ENCODE measurements around the gene MRTFA. TPM values are rescaled to one million over a fixed set of nuclear protein-coding genes. Genes with fewer than 3 reads are reported as not detected.
"Not testable (repeated sequence)": the region's sequence is repeated elsewhere in the genome, so short reads cannot be mapped to it uniquely, and the experiment has no call there.

The MRTFA gene
- total RNA-seq, 1 experiment from 2014 or later = 44.7 TPM

- Histone ChIP-seq H2AFZ (no peak overlapping the region), H3K4me2 (no peak overlapping the region), H3K79me2 (ENCODE audit: low read depth) (peaks cover 97% of the 10 kb centered on the region), H3K9me3 (ENCODE audit: insufficient read depth, low read depth) (no peaks in the 10 kb centered on the region), H4K20me1 (ENCODE audit: insufficient read depth) (peaks cover 42% of the 10 kb centered on the region), H3K27ac (no peak overlapping the region), H3K4me3 (no peak overlapping the region), H3K4me1 (replicated peaks; ENCODE audit: insufficient read depth) (peaks cover 7% of the 10 kb centered on the region; the same call in 1 of the 2 replicates), H3F3A (ENCODE audit: insufficient read depth, low read depth) (peaks cover 4% of the 10 kb centered on the region; the same call in 1 of the 2 replicates), H3K9me2 (ENCODE audit: insufficient read depth) (no peaks in the 10 kb centered on the region), H3K36me3 (ENCODE audit: low read depth) (no peaks in the 10 kb centered on the region), H3K27me3 (ENCODE audit: insufficient read depth, low read depth) (no peaks in the 10 kb centered on the region)
- ChIA-PET CTCF (interaction anchor here (0.6 to 0.7 kb wide), 2 partner anchors 16 to 144 kb away, joined by 3 read pairs; no protein-coding TSS in a partner anchor), POLR2A (ENCODE audit: unreplicated experiment) (no interaction called here)
- BruUV-seq (replicated peaks) = no TSS peak
- peak in 1 of 2 experiments; percentile 59 for DNase-seq
- intact Hi-C loops (cut with micrococcal nuclease; ENCODE audit: unreplicated experiment) = loop anchor here (5.0 kb wide), 1 partner anchor 41 kb away; no protein-coding TSS in a partner anchor
- TF ChIP-seq CTCF (conservative IDR thresholded peaks at IDR 0.05) (no peak), EZH2 (IDR thresholded peaks at IDR 0.05; ENCODE audit: low read depth) (no peak)
These were observed 8.0 kb downstream of the MRTFA start for GRCh38 chr22:40628354-40629042.

DNA sequence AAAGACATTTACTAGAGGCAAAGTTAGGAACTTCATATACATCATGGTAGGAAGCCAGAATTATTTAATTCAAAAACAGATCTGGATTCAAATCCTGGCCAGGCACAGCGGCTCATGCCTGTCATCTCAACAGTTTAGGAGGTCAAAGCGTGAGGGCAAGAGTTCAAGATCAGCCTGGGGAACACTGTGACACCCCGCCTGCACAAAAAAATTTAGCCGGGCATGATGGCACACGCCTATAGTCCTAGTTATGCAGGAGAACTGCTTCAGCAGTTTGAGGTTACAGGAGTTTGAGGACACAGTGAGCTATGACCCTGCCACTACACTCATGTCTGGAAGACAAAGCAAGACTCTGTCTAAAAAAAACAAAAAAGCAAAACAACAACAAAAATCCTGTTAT, 8.9 kb downstream of the MRTFA start:
- H3K27me3 ChIP-seq (ENCODE audit: insufficient read depth, low read depth) = no peaks in the 10 kb centered on the region
- no TSS peak for BruUV-seq (replicated peaks)
- no peak overlapping the region for H3K27ac ChIP-seq
- DNase-seq = no peak
- H3K36me3 ChIP-seq (ENCODE audit: low read depth) = no peaks in the 10 kb centered on the region
- H3K4me3 ChIP-seq = no peak overlapping the region
- no peak overlapping the region for H2AFZ ChIP-seq
- H3K9me2 ChIP-seq (ENCODE audit: insufficient read depth) = no peaks in the 10 kb centered on the region
- H3F3A ChIP-seq (ENCODE audit: insufficient read depth, low read depth) = peaks cover 12% of the 10 kb centered on the region; the same call in 1 of the 2 replicates
- peaks cover 7% of the 10 kb centered on the region; the same call in 1 of the 2 replicates for H3K4me1 ChIP-seq (replicated peaks; ENCODE audit: insufficient read depth)
- POLR2A ChIA-PET (ENCODE audit: unreplicated experiment) = interaction anchor here (0.6 kb wide), 1 partner anchor 39 kb away, joined by 3 read pairs; no protein-coding TSS in a partner anchor
- peaks cover 97% of the 10 kb centered on the region for H3K79me2 ChIP-seq (ENCODE audit: low read depth)
- CTCF ChIA-PET = interaction anchor here (0.6 kb wide), 1 partner anchor 143 kb away, joined by 3 read pairs; no protein-coding TSS in a partner anchor
- H3K9me3 ChIP-seq (ENCODE audit: insufficient read depth, low read depth) = no peaks in the 10 kb centered on the region
- intact Hi-C loops (cut with micrococcal nuclease; ENCODE audit: unreplicated experiment) = loop anchor here (5.0 kb wide), 1 partner anchor 40 kb away; no protein-coding TSS in a partner anchor
- no peak overlapping the region for H3K4me2 ChIP-seq
- TF ChIP-seq CTCF (conservative IDR thresholded peaks at IDR 0.05) (no peak), EZH2 (IDR thresholded peaks at IDR 0.05; ENCODE audit: low read depth) (no peak)
- H4K20me1 ChIP-seq (ENCODE audit: insufficient read depth) = peaks cover 42% of the 10 kb centered on the region

DNA sequence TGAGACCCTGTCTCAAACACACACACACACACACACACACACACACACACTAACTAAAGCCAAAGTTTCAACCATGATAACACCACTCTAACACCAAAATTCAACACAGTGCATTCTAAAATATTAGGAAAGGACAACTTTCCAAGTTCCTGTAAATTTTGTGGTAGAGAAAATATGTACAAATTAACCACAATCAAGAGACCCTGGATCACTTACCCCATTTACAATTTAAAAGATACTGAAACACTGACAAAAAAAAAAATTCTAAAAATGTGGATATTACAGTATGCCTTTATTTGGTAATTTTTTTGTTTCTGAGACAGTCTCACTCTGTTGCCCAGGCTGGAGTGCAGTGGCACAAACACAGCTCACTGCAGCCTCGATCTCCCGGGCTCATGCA, 9.7 kb downstream of the MRTFA start:
- Histone ChIP-seq H3K79me2 (ENCODE audit: low read depth) (peaks cover 95% of the 10 kb centered on the region), H3K4me2 (no peak overlapping the region), H3K4me1 (replicated peaks; ENCODE audit: insufficient read depth) (peaks cover 7% of the 10 kb centered on the region; the same call in 1 of the 2 replicates), H3K9me2 (ENCODE audit: insufficient read depth) (no peaks in the 10 kb centered on the region), H3F3A (ENCODE audit: insufficient read depth, low read depth) (peaks cover 18% of the 10 kb centered on the region), H4K20me1 (ENCODE audit: insufficient read depth) (peaks cover 41% of the 10 kb centered on the region), H2AFZ (no peak overlapping the region), H3K36me3 (ENCODE audit: low read depth) (no peaks in the 10 kb centered on the region), H3K4me3 (no peak overlapping the region), H3K27me3 (ENCODE audit: insufficient read depth, low read depth) (no peaks in the 10 kb centered on the region), H3K9me3 (ENCODE audit: insufficient read depth, low read depth) (no peaks in the 10 kb centered on the region), H3K27ac (no peak overlapping the region)
- ChIA-PET POLR2A (ENCODE audit: unreplicated experiment) (interaction anchor here (0.6 kb wide), 1 partner anchor 38 kb away, joined by 3 read pairs; no protein-coding TSS in a partner anchor), CTCF (no interaction called here)
- intact Hi-C loops (cut with micrococcal nuclease; ENCODE audit: unreplicated experiment) = loop anchor here (5.0 kb wide), 1 partner anchor 40 kb away; no protein-coding TSS in a partner anchor
- DNase-seq = no peak
- no peak for TF ChIP-seq EZH2 (IDR thresholded peaks at IDR 0.05; ENCODE audit: low read depth)
- no TSS peak for BruUV-seq (replicated peaks)

DNA sequence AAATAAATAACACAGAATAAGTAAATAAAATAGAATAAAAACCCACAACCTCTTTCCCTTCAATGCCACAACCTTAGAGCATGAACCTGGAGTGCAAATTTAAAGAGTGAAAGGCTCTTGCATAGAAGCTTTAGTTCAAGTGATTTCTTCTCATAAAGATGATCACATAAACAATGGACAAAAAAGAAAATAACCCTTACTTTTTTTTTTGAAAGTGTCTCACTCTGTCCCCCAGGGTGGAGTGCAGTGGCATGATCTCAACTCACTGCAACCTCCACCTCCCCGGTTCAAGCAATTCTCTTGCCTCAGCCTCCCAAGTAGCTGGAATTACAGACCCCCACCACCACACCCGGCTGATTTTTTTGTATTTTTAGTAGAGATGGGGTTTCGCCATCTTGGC, 10.7 kb downstream of the MRTFA start:
- H3K9me3 ChIP-seq (ENCODE audit: insufficient read depth, low read depth); CTCF ChIA-PET; H3K9me2 ChIP-seq (ENCODE audit: insufficient read depth); H3K4me2 ChIP-seq; H2AFZ ChIP-seq; H3K27me3 ChIP-seq (ENCODE audit: insufficient read depth, low read depth); POLR2A ChIA-PET (ENCODE audit: unreplicated experiment); H3K4me3 ChIP-seq; H3K36me3 ChIP-seq (ENCODE audit: low read depth); H3K4me1 ChIP-seq (replicated peaks; ENCODE audit: insufficient read depth); DNase-seq; H3K27ac ChIP-seq; BruUV-seq (replicated peaks): not testable (repeated sequence)
- Histone ChIP-seq H3F3A (ENCODE audit: insufficient read depth, low read depth) (peaks cover 29% of the 10 kb centered on the region), H4K20me1 (ENCODE audit: insufficient read depth) (peaks cover 31% of the 10 kb centered on the region), H3K79me2 (ENCODE audit: low read depth) (peaks cover 94% of the 10 kb centered on the region)
- intact Hi-C loops (cut with micrococcal nuclease; ENCODE audit: unreplicated experiment) = loop anchor here (5.0 kb wide), 1 partner anchor 38 kb away; no protein-coding TSS in a partner anchor

DNA sequence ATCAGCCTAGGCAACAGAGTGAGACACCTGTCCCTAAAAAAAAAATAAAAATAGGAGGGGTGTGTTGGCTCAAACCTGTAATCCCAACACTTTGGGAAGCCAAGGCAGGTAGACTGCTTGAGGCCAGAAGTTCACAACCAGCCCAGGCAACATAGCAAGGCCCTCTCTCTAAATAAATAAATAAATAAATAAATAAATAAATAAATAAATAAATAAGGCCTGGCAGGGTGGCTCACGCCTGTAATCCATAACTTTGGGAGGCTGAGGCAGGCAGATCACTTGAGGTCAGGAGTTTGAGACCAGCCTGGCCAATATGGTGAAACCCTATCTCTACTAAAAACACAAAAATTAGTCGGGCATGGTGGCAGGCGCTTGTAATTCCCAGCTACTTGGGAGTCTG, 11.2 kb downstream of the MRTFA start:
- H3K9me2 ChIP-seq (ENCODE audit: insufficient read depth); POLR2A ChIA-PET (ENCODE audit: unreplicated experiment); H2AFZ ChIP-seq; H3K4me3 ChIP-seq; H3K9me3 ChIP-seq (ENCODE audit: insufficient read depth, low read depth); H3K27me3 ChIP-seq (ENCODE audit: insufficient read depth, low read depth); H3K4me1 ChIP-seq (replicated peaks; ENCODE audit: insufficient read depth); CTCF ChIA-PET; H3K36me3 ChIP-seq (ENCODE audit: low read depth); DNase-seq; BruUV-seq (replicated peaks); H3K4me2 ChIP-seq; H3K27ac ChIP-seq: not testable (repeated sequence)
- H3F3A ChIP-seq (ENCODE audit: insufficient read depth, low read depth) = peaks cover 34% of the 10 kb centered on the region
- H4K20me1 ChIP-seq (ENCODE audit: insufficient read depth) = peaks cover 26% of the 10 kb centered on the region
- peaks cover 94% of the 10 kb centered on the region for H3K79me2 ChIP-seq (ENCODE audit: low read depth)
- intact Hi-C loops (cut with micrococcal nuclease; ENCODE audit: unreplicated experiment) = loop anchor here (5.0 kb wide), 1 partner anchor 38 kb away; no protein-coding TSS in a partner anchor

Measured in PC-9 (cell line).